Measurements from ENCODE around the gene RPP38. TPM values are rescaled to one million over a fixed set of nuclear protein-coding genes. Genes with fewer than 3 reads are reported as not detected.
A peak's percentile ranks its signal among the peaks of the same experiment; 100 is the strongest.

The RPP38 gene
- total RNA-seq, 1 donor from 2014 or later = 19.2 TPM

- DNase-seq (ENCODE audit: low read depth) = no peak
These were observed 15.5 kb downstream of the RPP38 start for GRCh38 chr10:15112657-15113056.

GRCh38 chr10:15113766-15114165 is 16.6 kb downstream of the RPP38 start:
- no peak for DNase-seq (ENCODE audit: low read depth)

- DNase-seq (ENCODE audit: low read depth) = no peak
These were observed 19.1 kb downstream of the RPP38 start for GRCh38 chr10:15116225-15116624.

GRCh38 chr10:15118615-15119014 is 21.5 kb downstream of the RPP38 start:
- DNase-seq (ENCODE audit: low read depth) = no peak

- DNase-seq (ENCODE audit: low read depth) = no peak
These were observed 23.4 kb downstream of the RPP38 start for GRCh38 chr10:15120523-15120922.

GRCh38 chr10:15121707-15122106 is 24.6 kb downstream of the RPP38 start:
- no peak for DNase-seq (ENCODE audit: low read depth)

- no peak for DNase-seq (ENCODE audit: low read depth)
These were observed 25.4 kb downstream of the RPP38 start for GRCh38 chr10:15122477-15123030.

GRCh38 chr10:15123749-15124184 is 26.6 kb downstream of the RPP38 start:
- peak; percentile 13 for DNase-seq (ENCODE audit: low read depth)

GRCh38 chr10:15124190-15124589 is 27.0 kb downstream of the RPP38 start:
- no peak for DNase-seq (ENCODE audit: low read depth)

GRCh38 chr10:15124908-15125307 is 27.8 kb downstream of the RPP38 start:
- DNase-seq (ENCODE audit: low read depth) = no peak

GRCh38 chr10:15131330-15131729 is 34.2 kb downstream of the RPP38 start:
- no peak for DNase-seq (ENCODE audit: low read depth)

- no peak for DNase-seq (ENCODE audit: low read depth)
These were observed 39.2 kb downstream of the RPP38 start for GRCh38 chr10:15136129-15137035.

GRCh38 chr10:15137036-15137359 is 39.8 kb downstream of the RPP38 start:
- DNase-seq (ENCODE audit: low read depth) = peak; percentile 49

GRCh38 chr10:15137636-15138035 is 40.5 kb downstream of the RPP38 start:
- DNase-seq (ENCODE audit: low read depth) = peak; percentile 73

GRCh38 chr10:15140698-15141097 is 43.5 kb downstream of the RPP38 start:
- DNase-seq (ENCODE audit: low read depth) = no peak

GRCh38 chr10:15141136-15142054 is 44.2 kb downstream of the RPP38 start:
- no peak for DNase-seq (ENCODE audit: low read depth)

- DNase-seq (ENCODE audit: low read depth) = no peak
These were observed 47.6 kb downstream of the RPP38 start for GRCh38 chr10:15144788-15145187.

- no peak for DNase-seq (ENCODE audit: low read depth)
These were observed 49.2 kb downstream of the RPP38 start for GRCh38 chr10:15146366-15146765.

- DNase-seq (ENCODE audit: low read depth) = no peak
These were observed 50.6 kb downstream of the RPP38 start for GRCh38 chr10:15147594-15148392.

- no peak for DNase-seq (ENCODE audit: low read depth)
These were observed 52.1 kb downstream of the RPP38 start for GRCh38 chr10:15149042-15149771.

- DNase-seq (ENCODE audit: low read depth) = no peak
These were observed 53.4 kb downstream of the RPP38 start for GRCh38 chr10:15150563-15150962.

All from renal cortical epithelial cell (primary cell).